ENCODE results near the gene TRRAP.

GRCh38 chr7:98981701-98982100 is 103.4 kb downstream of the TRRAP start:
- TF ChIP-seq CTCF (IDR thresholded peaks at IDR 0.05) (no peak), POLR2A (IDR thresholded peaks at IDR 0.05) (no peak), POLR2AphosphoS5 (IDR thresholded peaks at IDR 0.05) (no peak)

All from upper lobe of left lung (tissue), 4 donors.